Thyroid gland (tissue), 4 donors: ENCODE measurements around the gene AFF3.

ENCODE experiments used
- CTCF ChIP-seq, 6 experiments: fragments of 200-600 bp in 3 of 6; fragments of 450-650 bp in 3 of 6; sonication (generic) in 3 of 6; IDR thresholded peaks; one replicate each; pipeline ENCODE4 v1.5.1; 2016 to 2019; ENCODE audit warnings: antibody characterized with exemption in 6 of 6, mild to moderate bottlenecking in 2 of 6, inconsistent platforms in 1 of 6, moderate library complexity in 1 of 6
- POLR2A ChIP-seq, 2 donors: fragments of 450-650 bp; IDR thresholded peaks; one replicate each; pipeline ENCODE4 v1.6.1; 2017; ENCODE audit warnings: antibody characterized with exemption in 2 of 2, mild to moderate bottlenecking in 2 of 2, moderate library complexity in 1 of 2

- TF ChIP-seq CTCF (IDR thresholded peaks at IDR 0.05) (no peak), POLR2A (IDR thresholded peaks at IDR 0.05) (no peak)
Measured at GRCh38 chr2:99623035-99623434, 519.4 kb downstream of the AFF3 start.
